HUES64 (cell line): ENCODE results near the gene MROH7.
"Not testable (repeated sequence)": the region's sequence is repeated elsewhere in the genome, so short reads cannot be mapped to it uniquely, and the experiment has no call there.

ENCODE experiments used
- H3K27ac ChIP-seq: 2 replicates; pipeline ENCODE4 v1.7.0; 2013; ENCODE audit warnings: low read depth, low read length, inconsistent platforms
- H3K27me3 ChIP-seq: 2 replicates; pipeline ENCODE4 v1.6.1; 2013; ENCODE audit warnings: mild to moderate bottlenecking, low read length; ENCODE audit not compliant: insufficient read depth
- H3K36me3 ChIP-seq: 2 replicates; pipeline ENCODE4 v1.6.1; 2013; ENCODE audit warnings: mild to moderate bottlenecking, low read length; ENCODE audit not compliant: insufficient read depth
- H3K4me1 ChIP-seq: 2 replicates; pipeline ENCODE4 v1.6.1; 2013; ENCODE audit warnings: mild to moderate bottlenecking, low read length, moderate library complexity; ENCODE audit not compliant: insufficient read depth
- H3K4me3 ChIP-seq: 2 replicates; pipeline ENCODE4 v1.5.1; 2013; ENCODE audit warnings: mild to moderate bottlenecking, low read length, moderate library complexity
- H3K9ac ChIP-seq: 2 replicates; pipeline ENCODE4 v1.6.1; 2013; ENCODE audit warnings: mild to moderate bottlenecking, low read depth, low read length
- H3K9me3 ChIP-seq: 2 replicates; pipeline ENCODE4 v1.6.1; 2013; ENCODE audit warnings: low read depth, low read length; ENCODE audit not compliant: insufficient read depth
- WGBS: fragments of 150-250, 120-280 bp; methylation state at CpG from one replicate; pipeline ENCODE4 v1.1.7; 2013; ENCODE audit warnings: missing lambda C conversion rate; 5-methylcytosine and 5-hydroxymethylcytosine counted together

The MROH7 gene

DNA sequence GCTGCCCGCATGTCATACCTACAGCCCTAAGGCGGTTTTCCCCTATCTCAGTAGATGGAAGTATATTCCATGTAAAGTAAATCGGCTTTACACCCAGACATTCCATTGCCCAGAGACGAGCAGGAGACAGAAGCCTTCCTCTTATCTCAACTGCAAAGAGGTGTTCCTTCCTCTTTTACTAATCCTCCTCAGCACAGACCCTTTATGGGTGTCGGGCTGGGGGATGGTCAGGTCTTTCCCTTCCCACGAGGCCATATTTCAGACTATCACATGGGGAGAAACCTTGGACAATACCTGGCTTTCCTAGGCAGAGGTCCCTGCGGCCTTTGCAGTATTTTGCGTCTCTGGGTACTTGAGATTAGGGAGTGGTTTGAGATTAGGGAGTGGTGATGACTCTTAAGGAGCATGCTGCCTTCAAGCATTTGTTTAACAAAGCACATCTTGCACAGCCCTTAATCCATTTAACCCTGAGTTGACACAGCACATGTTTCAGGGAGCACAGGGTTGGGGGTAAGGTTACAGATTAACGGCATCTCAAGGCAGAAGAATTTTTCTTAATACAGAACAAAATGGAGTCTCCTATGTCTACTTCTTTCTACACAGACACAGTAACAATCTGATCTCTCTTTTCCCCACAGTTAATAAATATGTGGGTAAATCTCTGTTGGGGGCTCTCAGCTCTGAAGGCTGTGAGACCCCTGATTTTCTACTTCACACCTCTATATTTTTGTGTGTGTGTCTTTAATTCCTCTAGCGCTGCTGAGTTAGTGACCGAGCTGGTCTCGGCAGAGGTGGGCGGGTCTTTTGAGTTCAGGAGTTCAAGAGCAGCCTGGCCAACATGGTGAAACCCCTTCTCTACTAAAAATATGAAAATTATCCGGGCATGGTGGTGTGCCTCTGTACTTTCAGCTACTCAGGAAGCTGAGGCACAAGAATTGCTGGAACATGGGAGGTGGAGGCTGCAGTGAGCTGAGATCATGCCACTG, 4.8 kb upstream of the MROH7 start:
- not testable (repeated sequence) for H3K27me3 ChIP-seq, H3K4me1 ChIP-seq, H3K4me3 ChIP-seq, H3K9ac ChIP-seq, H3K36me3 ChIP-seq, H3K27ac ChIP-seq, H3K9me3 ChIP-seq
- WGBS, result 87% methylated on average over 11 of the region's 14 CpGs

- H3K36me3 ChIP-seq, result no peaks in the 10 kb centered on the region
- H3K27me3 ChIP-seq, result no peaks in the 10 kb centered on the region
- no peak overlapping the region for H3K27ac ChIP-seq
- H3K9ac ChIP-seq, result no peak overlapping the region
- 77% methylated on average over 4 of the region's 4 CpGs for WGBS
- no peaks in the 10 kb centered on the region for H3K4me1 ChIP-seq
- no peak overlapping the region for H3K4me3 ChIP-seq
- peaks cover 15% of the 10 kb centered on the region for H3K9me3 ChIP-seq
Observed at GRCh38 chr1:54640361-54640760, 1.2 kb upstream of the MROH7 start.

- peaks cover 15% of the 10 kb centered on the region for H3K9me3 ChIP-seq
- H3K36me3 ChIP-seq, result no peaks in the 10 kb centered on the region
- no peaks in the 10 kb centered on the region for H3K4me1 ChIP-seq
- no peaks in the 10 kb centered on the region for H3K27me3 ChIP-seq
- no peak overlapping the region for H3K27ac ChIP-seq
- H3K4me3 ChIP-seq, result no peak overlapping the region
- no peak overlapping the region for H3K9ac ChIP-seq
Observed at GRCh38 chr1:54643736-54644135, 2.1 kb downstream of the MROH7 start.

DNA sequence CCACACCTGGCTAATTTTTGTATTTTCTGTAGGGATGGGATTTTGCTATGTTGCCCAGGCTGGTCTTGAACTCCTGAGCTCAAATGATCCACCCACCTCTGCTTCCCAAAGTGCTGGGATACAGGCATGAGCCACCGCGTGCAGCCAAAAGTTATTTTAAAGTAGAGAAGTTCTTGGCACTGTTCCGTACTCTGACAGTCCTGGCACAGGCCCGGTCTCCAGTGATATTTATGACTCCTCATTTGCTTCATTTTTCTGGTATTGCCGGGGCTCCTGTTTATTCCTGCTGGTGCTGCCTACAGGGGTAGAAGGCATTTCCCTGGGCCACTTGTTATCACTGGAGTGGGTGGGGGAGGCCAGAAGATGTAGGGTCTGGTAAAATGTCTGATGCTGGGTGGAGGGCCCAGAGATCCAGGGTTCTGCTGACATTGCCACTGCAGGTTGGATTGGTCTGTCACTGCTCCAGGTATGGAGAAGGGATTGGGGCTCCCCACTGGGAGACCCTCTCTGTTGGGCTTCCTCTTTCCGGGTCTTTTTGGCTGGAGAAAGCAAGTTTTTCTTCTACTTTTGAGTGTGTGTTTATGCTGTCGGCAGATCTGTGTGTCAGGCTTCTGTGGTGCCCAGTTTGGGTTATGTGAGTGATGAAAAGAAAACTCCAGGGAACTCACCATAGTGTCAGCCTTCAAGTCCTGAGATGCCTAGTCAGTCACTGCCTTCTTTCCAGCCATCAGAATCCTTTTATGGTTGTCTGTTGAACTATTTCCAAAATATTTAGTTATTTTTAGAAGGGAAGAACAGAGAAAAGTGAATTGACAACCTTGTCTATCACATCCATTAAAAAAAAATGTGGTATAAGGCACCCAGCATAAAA, 4.5 kb downstream of the MROH7 start:
- H3K9me3 ChIP-seq, result peaks cover 15% of the 10 kb centered on the region
- H3K4me3 ChIP-seq, result no peak overlapping the region
- WGBS, result 90% methylated on average over 7 of the region's 7 CpGs
- no peaks in the 10 kb centered on the region for H3K27me3 ChIP-seq
- H3K9ac ChIP-seq, result no peak overlapping the region
- no peaks in the 10 kb centered on the region for H3K36me3 ChIP-seq
- no peaks in the 10 kb centered on the region for H3K4me1 ChIP-seq
- no peak overlapping the region for H3K27ac ChIP-seq

DNA sequence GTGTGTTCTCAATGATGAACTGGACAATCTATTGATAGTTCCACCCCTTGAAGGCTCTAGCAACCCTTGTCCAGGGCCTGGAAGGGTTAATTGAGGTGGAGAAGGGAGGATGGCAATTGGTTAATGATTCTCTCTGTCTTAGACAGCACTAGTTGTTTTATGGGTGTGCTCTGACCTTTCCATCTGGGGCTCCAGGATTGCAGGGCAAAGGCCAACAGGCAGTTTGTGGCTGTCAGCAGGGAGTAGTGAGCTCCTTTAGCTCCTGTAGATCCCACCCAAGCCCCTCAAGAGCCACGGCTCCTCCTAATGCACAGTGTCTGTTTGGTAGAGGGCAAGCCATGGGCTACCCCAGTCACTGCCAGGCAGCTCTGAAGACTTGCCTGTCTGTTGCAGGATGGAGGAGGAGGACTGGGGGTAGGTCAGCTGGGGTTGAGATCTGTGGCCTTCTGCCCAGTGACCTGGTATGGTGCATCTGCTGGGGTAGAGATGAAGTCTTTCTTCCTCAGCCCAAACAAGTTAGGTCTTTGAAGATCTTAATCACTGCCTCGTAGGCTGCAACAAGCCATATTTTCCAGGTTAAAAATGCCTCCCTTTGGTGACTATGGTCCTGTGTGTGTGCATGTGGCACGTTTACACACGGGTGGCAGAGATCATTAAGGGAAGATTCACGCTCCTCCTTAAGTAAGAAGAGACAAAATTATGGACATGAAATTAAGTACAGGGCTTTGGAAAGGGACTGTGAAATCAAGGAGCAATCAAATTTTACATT, 7.7 kb downstream of the MROH7 start:
- H3K36me3 ChIP-seq, result no peaks in the 10 kb centered on the region
- no peak overlapping the region for H3K4me3 ChIP-seq
- H3K27ac ChIP-seq, result no peak overlapping the region
- no peak overlapping the region for H3K9ac ChIP-seq
- 0 out of 2 replicates have a peak, but pooled peaks cover 2% of the 10 kb centered on the region for H3K9me3 ChIP-seq
- no peaks in the 10 kb centered on the region for H3K4me1 ChIP-seq
- H3K27me3 ChIP-seq, result no peaks in the 10 kb centered on the region; the same call in 1 of the 2 replicates
- 89% methylated on average over 5 of the region's 5 CpGs for WGBS

DNA sequence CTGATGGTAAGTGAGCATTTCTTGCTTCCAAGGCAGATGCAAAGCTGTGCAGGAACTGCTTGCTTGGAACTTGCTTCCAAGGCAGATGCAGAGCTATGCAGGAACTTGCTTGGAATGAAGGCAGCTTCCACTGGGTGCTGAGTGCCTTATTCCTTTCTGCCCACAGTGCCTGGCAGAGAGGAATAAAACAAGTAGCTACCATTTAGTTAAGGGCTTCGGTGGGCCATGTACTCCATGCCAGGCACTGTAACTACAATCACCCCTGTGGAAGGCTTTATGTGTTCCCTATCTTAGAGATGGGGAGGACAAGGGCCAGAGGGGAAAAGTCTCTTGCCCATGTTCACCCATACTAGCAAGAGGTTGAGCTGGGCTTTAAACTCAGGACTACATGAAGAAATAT, 8.3 kb downstream of the MROH7 start:
- H3K4me3 ChIP-seq, result no peak overlapping the region
- H3K9me3 ChIP-seq, result 0 out of 2 replicates have a peak, but pooled peaks cover 1% of the 10 kb centered on the region
- no peaks in the 10 kb centered on the region for H3K36me3 ChIP-seq
- no peak overlapping the region for H3K27ac ChIP-seq
- H3K9ac ChIP-seq, result no peak overlapping the region
- 93% methylated on average over 1 of the region's 1 CpG for WGBS
- H3K27me3 ChIP-seq, result no peaks in the 10 kb centered on the region; the same call in 1 of the 2 replicates
- H3K4me1 ChIP-seq, result no peaks in the 10 kb centered on the region

DNA sequence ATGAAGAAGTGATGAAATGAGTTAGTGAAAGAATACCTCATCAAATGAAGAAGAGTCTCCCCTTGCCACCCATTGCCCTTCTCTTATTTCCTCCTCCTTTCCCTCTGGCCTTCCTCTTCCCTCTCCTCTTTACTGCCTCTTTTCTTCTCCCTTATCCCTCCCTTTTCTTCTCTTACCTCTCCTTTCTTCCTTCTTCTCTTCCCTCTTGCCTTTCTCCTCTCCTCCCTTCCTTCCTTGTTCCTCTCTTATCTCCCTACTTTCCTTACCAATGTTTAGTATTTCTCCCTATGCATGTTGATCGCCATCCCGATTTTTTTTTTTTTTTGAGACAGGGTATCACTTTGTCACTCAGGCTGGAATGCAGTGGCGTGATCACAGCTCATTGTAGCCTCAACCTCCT, 8.8 kb downstream of the MROH7 start:
- Histone ChIP-seq H3K4me3 (no peak overlapping the region), H3K27me3 (no peaks in the 10 kb centered on the region; the same call in 1 of the 2 replicates), H3K4me1 (no peaks in the 10 kb centered on the region), H3K27ac (no peak overlapping the region), H3K36me3 (no peaks in the 10 kb centered on the region), H3K9ac (no peak overlapping the region), H3K9me3 (no peaks in the 10 kb centered on the region)
- 84% methylated on average over 3 of the region's 3 CpGs for WGBS

DNA sequence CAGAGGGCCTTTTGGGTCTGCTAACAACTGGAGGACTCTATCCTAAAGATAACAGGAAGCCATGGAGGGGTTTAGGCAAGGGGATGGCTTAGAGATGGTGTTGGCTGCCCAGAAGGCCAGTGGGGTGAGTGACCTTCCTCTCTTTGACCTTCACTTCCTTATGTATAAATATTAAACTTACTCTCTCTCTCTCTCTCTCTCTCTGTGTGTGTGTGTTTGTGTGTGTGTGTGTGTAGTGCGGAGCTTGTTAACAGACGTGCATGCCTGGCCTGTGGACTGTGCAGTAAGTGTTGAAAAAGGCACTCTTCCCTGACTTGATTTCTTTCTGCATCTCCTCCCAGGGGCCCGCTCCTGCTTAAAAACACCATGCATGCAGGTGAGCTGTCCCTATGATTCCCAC, 10.0 kb downstream of the MROH7 start:
- Histone ChIP-seq H3K4me1 (no peaks in the 10 kb centered on the region), H3K36me3 (no peaks in the 10 kb centered on the region), H3K9me3 (no peaks in the 10 kb centered on the region), H3K27me3 (no peaks in the 10 kb centered on the region; the same call in 1 of the 2 replicates), H3K9ac (no peak overlapping the region), H3K27ac (no peak overlapping the region), H3K4me3 (no peak overlapping the region)
- WGBS, result 97% methylated on average over 2 of the region's 3 CpGs

DNA sequence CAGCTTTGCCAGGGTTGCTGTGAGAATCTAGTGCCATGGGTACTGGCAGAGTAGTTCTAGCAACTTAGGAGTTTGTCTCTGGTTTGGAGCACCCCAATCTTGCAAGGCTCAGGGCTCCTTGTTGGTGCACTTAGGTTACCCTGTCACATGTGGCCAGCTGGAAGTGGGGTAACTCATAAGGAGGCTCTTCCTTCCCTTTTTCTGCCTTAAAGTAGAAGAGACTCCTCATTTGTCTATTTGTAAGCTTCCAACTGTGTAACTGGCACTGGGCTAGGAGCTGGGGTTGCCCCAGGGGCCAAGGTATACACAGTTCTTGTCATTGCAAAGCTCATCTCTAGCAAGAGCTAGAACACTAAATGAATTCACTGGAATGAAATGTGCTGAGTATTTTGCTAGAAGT, 10.6 kb downstream of the MROH7 start:
- Histone ChIP-seq H3K9ac (no peak overlapping the region), H3K4me3 (no peak overlapping the region), H3K4me1 (no peaks in the 10 kb centered on the region), H3K27ac (no peak overlapping the region), H3K36me3 (no peaks in the 10 kb centered on the region), H3K9me3 (no peaks in the 10 kb centered on the region), H3K27me3 (no peaks in the 10 kb centered on the region; the same call in 1 of the 2 replicates)

- Histone ChIP-seq H3K9ac (no peak overlapping the region), H3K27ac (no peak overlapping the region), H3K4me3 (no peak overlapping the region), H3K9me3 (no peaks in the 10 kb centered on the region), H3K27me3 (no peaks in the 10 kb centered on the region; the same call in 1 of the 2 replicates), H3K36me3 (no peaks in the 10 kb centered on the region), H3K4me1 (no peaks in the 10 kb centered on the region)
- WGBS, result 85% methylated on average over 4 of the region's 4 CpGs
Observed at GRCh38 chr1:54653036-54653435, 11.4 kb downstream of the MROH7 start.
